ENCODE results near the gene GIPR.

GRCh38 chr19:45636275-45636674, 31.7 kb upstream of the GIPR start:
- TF ChIP-seq CTCF (IDR thresholded peaks at IDR 0.05): no peak
- no peak for TF ChIP-seq POLR2A (IDR thresholded peaks at IDR 0.05)

All from heart left ventricle (tissue), 13 donors.